Activated naive CD8-positive, alpha-beta T cell treated with anti-CD3 and anti-CD28 coated beads for 36 hours (primary cell): Measurements from ENCODE around the gene MPO. TPM values are rescaled to one million over a fixed set of nuclear protein-coding genes. Genes with fewer than 3 reads are reported as not detected.

Experiments
- DNase-seq: peaks from one replicate; pipeline ENCODE4 v3.0.0; 2021
- H3K27ac Mint-ChIP-seq: one replicate; pipeline ENCODE4 v1.8.0; 2022; ENCODE audit warnings: mild to moderate bottlenecking, moderate library complexity, mixed read lengths
- H3K27me3 Mint-ChIP-seq: one replicate; pipeline ENCODE4 v1.8.0; 2022; ENCODE audit warnings: mild to moderate bottlenecking, mixed read lengths
- H3K36me3 Mint-ChIP-seq: one replicate; pipeline ENCODE4 v1.8.0; 2021; ENCODE audit warnings: mild to moderate bottlenecking, mixed read lengths
- H3K4me1 Mint-ChIP-seq: one replicate; pipeline ENCODE4 v1.8.0; 2021; ENCODE audit warnings: mixed read lengths
- H3K4me3 Mint-ChIP-seq: one replicate; pipeline ENCODE4 v1.8.0; 2022; ENCODE audit warnings: mild to moderate bottlenecking, moderate library complexity, mixed read lengths
- H3K9me3 Mint-ChIP-seq: one replicate; pipeline ENCODE4 v1.8.0; 2022; ENCODE audit warnings: mixed read lengths
- total RNA-seq, 2 experiments: library from RNA; stranded (reverse); gene quantifications; one replicate each; pipeline ENCODE4 v1.2.3, GENCODE V29; 2021

The MPO gene
- total RNA-seq, 2 experiments from 2014 or later = not detected

GRCh38 chr17:58248955-58249269 lies 31.8 kb downstream of the MPO start:
- peaks cover 27% of the 10 kb centered on the region for H3K27me3 Mint-ChIP-seq
- no peak overlapping the region for H3K27ac Mint-ChIP-seq
- peaks cover 15% of the 10 kb centered on the region for H3K4me1 Mint-ChIP-seq

DNA sequence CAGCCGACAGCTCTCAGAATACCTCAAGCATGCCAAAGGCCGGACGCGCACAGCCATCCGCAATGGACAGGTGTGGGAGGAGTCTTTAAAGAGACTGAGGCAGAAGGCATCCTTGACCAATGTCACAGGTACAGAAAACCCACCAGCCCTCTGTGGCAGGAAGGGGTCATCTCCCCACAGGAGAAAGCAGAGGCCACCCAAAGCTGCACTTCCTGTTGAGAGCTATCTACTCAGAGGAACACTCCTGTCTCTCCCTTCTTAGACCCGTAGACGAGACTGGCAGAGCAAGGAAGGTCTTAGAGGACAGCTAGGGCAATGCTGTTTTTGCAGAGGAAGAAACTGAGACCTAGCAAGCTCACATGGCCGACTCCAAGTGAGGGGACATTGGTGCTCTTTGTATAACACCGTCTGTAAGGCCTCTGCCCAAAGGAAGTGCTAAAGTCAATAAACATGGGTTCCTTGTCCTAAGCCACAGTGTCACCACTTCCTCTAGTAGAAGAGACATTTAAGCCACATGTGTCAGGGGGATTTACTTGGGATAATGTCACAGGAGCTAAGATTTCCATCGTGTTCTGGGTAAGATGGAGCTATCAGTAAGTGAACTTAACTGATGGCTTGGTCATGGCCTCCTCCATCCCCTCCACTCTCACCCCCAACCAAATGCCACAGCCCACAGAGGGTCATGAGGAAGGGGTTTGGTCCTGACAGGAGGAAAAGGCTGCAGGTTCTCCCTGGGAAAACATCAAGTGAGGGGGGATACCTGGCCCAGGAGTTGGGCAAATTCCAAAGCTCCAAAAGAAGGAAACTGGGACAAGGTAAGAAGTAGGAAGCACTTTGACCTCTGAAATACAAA lies 33.0 kb downstream of the MPO start:
- Mint-ChIP-seq H3K4me3 (no peak overlapping the region), H3K27me3 (peaks cover 35% of the 10 kb centered on the region), H3K27ac (no peak overlapping the region), H3K9me3 (no peaks in the 10 kb centered on the region), H3K36me3 (no peaks in the 10 kb centered on the region), H3K4me1 (peaks cover 15% of the 10 kb centered on the region)
- DNase-seq = no peak

More at GRCh38 chr17:58248955-58249269, 31.8 kb downstream of the MPO start:
- no peak overlapping the region for H3K4me3 Mint-ChIP-seq
- no peak for DNase-seq
- no peaks in the 10 kb centered on the region for H3K9me3 Mint-ChIP-seq
- H3K36me3 Mint-ChIP-seq = no peaks in the 10 kb centered on the region

GRCh38 chr17:58246781-58247180 lies 34.0 kb downstream of the MPO start:
- Mint-ChIP-seq H3K4me3 (no peak overlapping the region), H3K4me1 (peaks cover 15% of the 10 kb centered on the region), H3K27me3 (peaks cover 33% of the 10 kb centered on the region), H3K36me3 (no peaks in the 10 kb centered on the region), H3K27ac (no peak overlapping the region), H3K9me3 (no peaks in the 10 kb centered on the region)
- no peak for DNase-seq

DNA sequence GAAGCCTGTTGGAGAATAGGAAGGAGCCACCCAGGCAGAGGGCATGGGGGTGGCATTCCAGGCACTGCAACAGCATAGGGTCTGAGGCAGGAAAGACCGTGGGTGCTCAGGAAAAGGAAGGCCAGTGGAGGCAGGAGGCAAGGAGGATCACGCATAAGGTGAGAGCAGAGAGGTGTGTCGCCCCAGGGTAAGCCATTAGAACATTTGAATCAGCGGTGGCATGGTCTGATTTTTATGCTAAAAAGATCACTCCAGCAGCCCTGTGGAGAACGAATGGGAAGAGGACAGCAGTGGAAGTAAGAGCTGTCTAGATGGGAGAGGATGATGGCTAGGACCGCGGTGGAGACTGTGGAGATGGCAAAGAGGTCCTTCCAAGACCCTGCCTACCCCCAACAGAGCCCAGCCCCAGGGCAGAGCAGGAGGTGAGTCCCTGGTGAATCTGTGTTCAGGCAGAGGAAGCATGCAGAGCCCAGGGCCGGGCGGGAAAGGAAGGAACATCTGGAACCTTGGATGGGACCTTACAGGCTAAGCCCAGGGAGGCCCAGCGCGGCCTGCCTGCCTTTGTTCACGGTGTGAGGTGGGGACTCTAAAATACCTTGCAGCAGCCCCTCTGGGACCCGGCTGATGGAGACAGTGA lies 34.5 kb downstream of the MPO start:
- H3K4me1 Mint-ChIP-seq = peaks cover 15% of the 10 kb centered on the region
- peaks cover 37% of the 10 kb centered on the region for H3K27me3 Mint-ChIP-seq
- no peak overlapping the region for H3K4me3 Mint-ChIP-seq
- no peak for DNase-seq
- no peaks in the 10 kb centered on the region for H3K36me3 Mint-ChIP-seq
- no peak overlapping the region for H3K27ac Mint-ChIP-seq
- H3K9me3 Mint-ChIP-seq = no peaks in the 10 kb centered on the region

DNA sequence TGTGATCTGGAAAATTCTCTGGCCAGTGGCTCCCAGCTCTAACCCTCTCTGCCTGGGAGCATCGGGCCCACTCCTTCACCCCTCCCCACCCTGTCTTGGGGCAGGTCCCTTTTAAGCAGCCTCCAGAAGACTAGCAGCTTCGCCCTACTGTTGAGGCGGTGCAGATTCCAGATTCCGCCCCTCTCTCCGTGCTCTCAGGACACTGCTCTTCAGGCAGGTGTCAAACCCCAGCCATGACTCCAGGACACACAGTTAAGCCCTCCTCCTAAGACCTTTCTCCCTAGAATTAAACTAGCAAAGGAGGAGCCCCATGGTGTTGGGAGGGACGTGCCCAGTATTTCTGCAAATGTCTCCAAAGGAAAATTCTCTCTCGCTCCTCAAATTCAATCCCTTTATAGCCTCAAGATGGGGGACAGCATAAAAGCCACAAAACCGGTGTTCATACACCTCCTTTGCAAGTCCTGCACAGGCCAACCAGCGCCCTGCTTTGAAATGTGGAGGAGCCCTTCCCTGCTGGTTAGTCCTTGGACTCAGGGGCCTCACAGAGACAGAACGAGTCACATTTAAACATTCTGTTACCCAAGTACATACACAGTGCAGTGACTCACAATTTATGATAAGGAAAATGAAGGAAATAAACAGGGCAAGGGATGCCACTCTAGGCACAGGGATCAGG lies 35.2 kb downstream of the MPO start:
- Mint-ChIP-seq H3K4me1 (peaks cover 15% of the 10 kb centered on the region), H3K36me3 (no peaks in the 10 kb centered on the region), H3K4me3 (no peak overlapping the region), H3K27me3 (peaks cover 41% of the 10 kb centered on the region), H3K9me3 (no peaks in the 10 kb centered on the region), H3K27ac (no peak overlapping the region)
- DNase-seq = no peak

- DNase-seq = no peak
- no peak overlapping the region for H3K4me3 Mint-ChIP-seq
- H3K9me3 Mint-ChIP-seq = no peaks in the 10 kb centered on the region
- H3K4me1 Mint-ChIP-seq = peaks cover 15% of the 10 kb centered on the region
- no peak overlapping the region for H3K27ac Mint-ChIP-seq
- peaks cover 46% of the 10 kb centered on the region for H3K27me3 Mint-ChIP-seq
- H3K36me3 Mint-ChIP-seq = no peaks in the 10 kb centered on the region
Observed at GRCh38 chr17:58244963-58245362, 35.8 kb downstream of the MPO start.

- Mint-ChIP-seq H3K4me3 (no peak overlapping the region), H3K4me1 (peaks cover 1% of the 10 kb centered on the region), H3K36me3 (no peaks in the 10 kb centered on the region), H3K27ac (no peak overlapping the region), H3K9me3 (no peaks in the 10 kb centered on the region), H3K27me3 (peaks cover 47% of the 10 kb centered on the region)
- no peak for DNase-seq
Observed at GRCh38 chr17:58242171-58242784, 38.5 kb downstream of the MPO start.

DNA sequence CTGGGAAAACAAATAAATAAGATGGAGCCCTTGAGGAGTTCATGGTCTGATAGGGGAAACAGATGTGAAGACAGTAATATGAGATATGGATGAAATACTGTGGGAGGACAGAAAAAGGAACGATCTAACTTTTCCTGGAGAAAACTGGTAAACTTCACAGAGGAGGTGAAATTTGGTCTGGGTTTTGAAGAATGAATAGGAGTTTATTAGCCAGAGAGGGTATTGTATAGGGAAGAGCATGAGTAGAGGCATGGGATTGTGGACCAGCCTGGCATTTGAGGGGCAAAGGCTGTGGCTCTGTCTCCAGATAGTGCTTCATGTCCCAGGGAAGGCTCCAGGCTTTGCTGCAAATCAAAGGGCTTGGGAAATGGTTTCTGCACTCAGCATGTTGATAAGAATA lies 40.7 kb downstream of the MPO start:
- no peak overlapping the region for H3K27ac Mint-ChIP-seq
- H3K9me3 Mint-ChIP-seq = no peaks in the 10 kb centered on the region
- DNase-seq = no peak
- H3K27me3 Mint-ChIP-seq = peaks cover 62% of the 10 kb centered on the region
- H3K4me3 Mint-ChIP-seq = no peak overlapping the region
- no peaks in the 10 kb centered on the region for H3K36me3 Mint-ChIP-seq
- H3K4me1 Mint-ChIP-seq = peaks cover 1% of the 10 kb centered on the region

DNA sequence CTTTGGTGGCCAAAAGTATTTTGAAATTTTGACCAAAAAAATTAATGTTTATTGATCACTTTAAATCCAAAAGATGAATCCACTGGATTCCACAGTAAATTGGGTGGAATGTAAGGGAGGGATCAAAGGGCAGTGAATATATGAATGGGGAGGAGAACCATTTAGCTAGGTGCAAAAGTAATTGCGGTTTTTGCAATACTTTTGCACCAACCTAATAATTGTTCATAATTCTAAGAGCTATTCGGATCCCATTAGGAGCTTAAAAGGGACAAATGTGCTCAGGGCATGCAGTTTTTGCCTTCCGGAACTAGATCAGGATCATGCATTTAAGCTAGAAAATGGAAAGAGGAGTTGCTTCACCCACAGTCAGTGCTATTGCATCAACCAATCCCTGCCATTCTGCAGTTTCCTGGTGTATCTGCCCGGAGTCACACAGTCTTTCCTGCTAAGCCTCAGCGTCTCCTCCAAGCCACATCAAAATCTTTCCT lies 42.5 kb downstream of the MPO start, which contains the start of gene LPO:
LPO (plus strand) TSS at position 438 of the 488 bp plus-strand sequence. CDS start 4,396 bp downstream, outside the sequence.
- no peak within 1 kb of the TSS for H3K27ac Mint-ChIP-seq
- DNase-seq = no peak
- H3K4me1 Mint-ChIP-seq = no peaks in the 10 kb centered on the region
- H3K4me3 Mint-ChIP-seq = no peak within 1 kb of the TSS
- no peaks in the 10 kb centered on the region for H3K9me3 Mint-ChIP-seq
- H3K36me3 Mint-ChIP-seq = no peaks in the 10 kb centered on the region
- H3K27me3 Mint-ChIP-seq = peaks cover 58% of the 10 kb centered on the region

- H3K27me3 Mint-ChIP-seq = peaks cover 50% of the 10 kb centered on the region
- H3K4me3 Mint-ChIP-seq = no peak overlapping the region
- no peak for DNase-seq
- H3K4me1 Mint-ChIP-seq = peaks cover 7% of the 10 kb centered on the region
- no peaks in the 10 kb centered on the region for H3K9me3 Mint-ChIP-seq
- H3K27ac Mint-ChIP-seq = no peak overlapping the region
- H3K36me3 Mint-ChIP-seq = no peaks in the 10 kb centered on the region
Observed at GRCh38 chr17:58236394-58236793, 44.3 kb downstream of the MPO start.

DNA sequence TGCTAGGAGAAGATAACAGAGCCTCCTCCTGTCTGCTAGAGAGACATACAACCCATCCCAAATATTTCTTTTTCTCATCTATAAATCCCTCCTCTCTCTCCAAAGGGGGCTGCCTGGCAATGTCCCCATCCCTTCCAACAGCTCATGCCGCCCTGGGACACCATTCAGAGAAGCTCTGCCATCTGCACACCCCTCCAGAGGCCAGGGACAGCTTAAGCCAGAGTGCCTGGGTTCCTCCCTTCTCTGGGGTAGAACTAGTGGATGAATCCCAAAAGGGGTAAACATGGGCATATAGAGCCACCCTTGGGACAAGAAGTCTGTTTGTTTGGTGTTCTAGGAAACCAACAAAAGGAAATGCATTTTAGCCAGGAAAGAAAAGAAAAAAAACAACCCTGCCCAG lies 44.9 kb downstream of the MPO start:
- Mint-ChIP-seq H3K36me3 (no peaks in the 10 kb centered on the region), H3K27ac (no peak overlapping the region), H3K4me3 (no peak overlapping the region), H3K4me1 (peaks cover 7% of the 10 kb centered on the region), H3K9me3 (no peaks in the 10 kb centered on the region), H3K27me3 (peaks cover 49% of the 10 kb centered on the region)
- DNase-seq = no peak

DNA sequence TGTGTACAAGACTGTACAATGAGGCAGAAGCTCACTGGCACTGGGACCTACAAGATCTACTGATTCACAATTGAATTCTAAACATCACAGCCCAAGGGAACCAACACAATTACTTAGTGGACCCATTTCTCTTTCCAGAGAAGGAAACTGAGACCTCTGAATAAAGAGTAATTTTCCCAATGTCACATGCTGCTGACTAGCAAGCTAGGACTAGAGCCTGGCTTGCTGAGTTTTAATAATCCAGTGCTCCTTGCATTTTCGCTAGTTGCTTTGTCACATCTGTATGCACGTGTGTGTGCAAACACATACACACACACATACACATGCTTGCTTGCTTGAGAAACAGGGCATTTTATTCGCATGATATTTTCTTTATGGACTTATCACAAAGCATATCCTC lies 46.2 kb downstream of the MPO start:
- Mint-ChIP-seq H3K4me1 (peaks cover 7% of the 10 kb centered on the region), H3K36me3 (no peaks in the 10 kb centered on the region), H3K4me3 (no peak overlapping the region), H3K27ac (no peak overlapping the region), H3K9me3 (no peaks in the 10 kb centered on the region), H3K27me3 (peaks cover 40% of the 10 kb centered on the region)
- DNase-seq = no peak

GRCh38 chr17:58233543-58233942 lies 47.2 kb downstream of the MPO start:
- H3K36me3 Mint-ChIP-seq = no peaks in the 10 kb centered on the region
- H3K27me3 Mint-ChIP-seq = peaks cover 44% of the 10 kb centered on the region
- peaks cover 7% of the 10 kb centered on the region for H3K4me1 Mint-ChIP-seq
- H3K9me3 Mint-ChIP-seq = no peaks in the 10 kb centered on the region
- H3K27ac Mint-ChIP-seq = no peak overlapping the region
- H3K4me3 Mint-ChIP-seq = no peak overlapping the region
- DNase-seq = no peak

DNA sequence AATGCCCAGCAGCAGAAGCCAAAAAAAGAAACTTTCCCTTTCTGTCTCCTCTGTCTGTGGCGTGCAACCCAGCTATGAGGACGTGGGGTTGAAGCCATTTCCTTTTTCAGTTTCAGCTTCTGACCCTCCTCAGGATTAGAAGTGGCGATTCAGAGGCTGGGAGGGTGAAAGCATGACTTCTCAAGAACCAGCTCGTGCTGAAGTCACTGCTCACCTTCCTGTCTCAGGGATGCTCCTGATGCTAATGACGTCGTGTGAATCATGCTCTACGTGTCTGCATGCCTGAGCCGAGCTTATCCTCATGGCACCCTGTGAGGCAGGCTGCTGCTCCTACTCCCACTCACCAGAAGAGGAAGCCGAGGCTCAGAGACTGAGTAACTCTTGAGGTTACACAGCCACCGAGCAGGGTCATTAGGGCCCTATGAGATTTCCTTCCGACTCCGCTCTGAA lies 48.0 kb downstream of the MPO start:
- no peak for DNase-seq
- Mint-ChIP-seq H3K4me3 (no peak overlapping the region), H3K9me3 (no peaks in the 10 kb centered on the region), H3K36me3 (no peaks in the 10 kb centered on the region), H3K27ac (no peak overlapping the region), H3K4me1 (peaks cover 7% of the 10 kb centered on the region), H3K27me3 (peaks cover 45% of the 10 kb centered on the region)

GRCh38 chr17:58231641-58232040 lies 49.1 kb downstream of the MPO start:
- Mint-ChIP-seq H3K27ac (no peak overlapping the region), H3K36me3 (no peaks in the 10 kb centered on the region), H3K4me3 (no peak overlapping the region), H3K9me3 (no peaks in the 10 kb centered on the region), H3K4me1 (peaks cover 7% of the 10 kb centered on the region), H3K27me3 (peaks cover 43% of the 10 kb centered on the region)
- DNase-seq = no peak
